ENCODE measurements around the gene DRAM2. TPM values are rescaled to one million over a fixed set of nuclear protein-coding genes. Genes with fewer than 3 reads are reported as not detected.
"Not testable (repeated sequence)": the region's sequence is repeated elsewhere in the genome, so short reads cannot be mapped to it uniquely, and the experiment has no call there.

DRAM2 gene
- total and polyA plus RNA-seq, 2 donors from 2014 or later = 31.9 to 54.5 TPM

- Histone ChIP-seq H3K4me1 (ENCODE audit: control insufficient read depth in 2 of 3, insufficient read depth in 2 of 3, low read depth in 1 of 3, low read length in 3 of 3) (no peaks in the 10 kb centered on the region), H3K9me3 (ENCODE audit: control insufficient read depth in 2 of 3, insufficient read depth in 1 of 3, low read length in 3 of 3) (peaks cover 0 to 37% (median 8%) of the 10 kb centered on the region in 3 donors)
- no peak for FAIRE-seq
Measured at GRCh38 chr1:111101854-111102642, 37.8 kb downstream of the DRAM2 start.

GRCh38 chr1:111099289-111099688, 40.6 kb downstream of the DRAM2 start:
- Histone ChIP-seq H3K9me3 (ENCODE audit: control insufficient read depth in 2 of 3, insufficient read depth in 1 of 3, low read length in 3 of 3) (peaks cover 0 to 45% (median 6%) of the 10 kb centered on the region in 3 donors), H3K27me3 (ENCODE audit: control insufficient read depth, insufficient read depth, low read length) (no peaks in the 10 kb centered on the region), H3K27ac (ENCODE audit: low read depth in 2 of 2, low read length in 2 of 2) (no peak overlapping the region), H3K4me3 (ENCODE audit: low read length in 3 of 3) (no peak overlapping the region), H3K36me3 (ENCODE audit: control insufficient read depth in 2 of 3, insufficient read depth in 3 of 3, low read length in 3 of 3) (no peaks in the 10 kb centered on the region), H3K9ac (ENCODE audit: low read length in 3 of 3) (no peak overlapping the region), H3K4me1 (ENCODE audit: control insufficient read depth in 2 of 3, insufficient read depth in 2 of 3, low read depth in 1 of 3, low read length in 3 of 3) (no peaks in the 10 kb centered on the region)
- no peak for DNase-seq
- no peak for FAIRE-seq
- TF ChIP-seq, protein P1, sequence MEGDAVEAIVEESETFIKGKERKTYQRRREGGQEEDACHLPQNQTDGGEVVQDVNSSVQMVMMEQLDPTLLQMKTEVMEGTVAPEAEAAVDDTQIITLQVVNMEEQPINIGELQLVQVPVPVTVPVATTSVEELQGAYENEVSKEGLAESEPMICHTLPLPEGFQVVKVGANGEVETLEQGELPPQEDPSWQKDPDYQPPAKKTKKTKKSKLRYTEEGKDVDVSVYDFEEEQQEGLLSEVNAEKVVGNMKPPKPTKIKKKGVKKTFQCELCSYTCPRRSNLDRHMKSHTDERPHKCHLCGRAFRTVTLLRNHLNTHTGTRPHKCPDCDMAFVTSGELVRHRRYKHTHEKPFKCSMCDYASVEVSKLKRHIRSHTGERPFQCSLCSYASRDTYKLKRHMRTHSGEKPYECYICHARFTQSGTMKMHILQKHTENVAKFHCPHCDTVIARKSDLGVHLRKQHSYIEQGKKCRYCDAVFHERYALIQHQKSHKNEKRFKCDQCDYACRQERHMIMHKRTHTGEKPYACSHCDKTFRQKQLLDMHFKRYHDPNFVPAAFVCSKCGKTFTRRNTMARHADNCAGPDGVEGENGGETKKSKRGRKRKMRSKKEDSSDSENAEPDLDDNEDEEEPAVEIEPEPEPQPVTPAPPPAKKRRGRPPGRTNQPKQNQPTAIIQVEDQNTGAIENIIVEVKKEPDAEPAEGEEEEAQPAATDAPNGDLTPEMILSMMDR (IDR thresholded peaks at IDR 0.05; ENCODE audit: borderline replicate concordance, extremely low read depth, insufficient read depth) = no peak
- intact Hi-C loops (cut with DNase I) = no loop called here

More at GRCh38 chr1:111101854-111102642, 37.8 kb downstream of the DRAM2 start:
- no peak overlapping the region for H3K27ac ChIP-seq (ENCODE audit: low read depth in 2 of 2, low read length in 2 of 2)
- no peaks in the 10 kb centered on the region for H3K36me3 ChIP-seq (ENCODE audit: control insufficient read depth in 2 of 3, insufficient read depth in 3 of 3, low read length in 3 of 3)
- H3K4me3 ChIP-seq (ENCODE audit: low read length in 3 of 3) = no peak overlapping the region
- TF ChIP-seq, protein P1 (IDR thresholded peaks at IDR 0.05; ENCODE audit: borderline replicate concordance, extremely low read depth, insufficient read depth) = no peak
- no peak overlapping the region for H3K9ac ChIP-seq (ENCODE audit: low read length in 3 of 3)
- no peak for DNase-seq
- no peaks in the 10 kb centered on the region for H3K27me3 ChIP-seq (ENCODE audit: control insufficient read depth, insufficient read depth, low read length)
- intact Hi-C loops (cut with DNase I) = no loop called here

GRCh38 chr1:111097356-111098099, 42.4 kb downstream of the DRAM2 start:
- no peak for FAIRE-seq
- TF ChIP-seq, protein P1 (IDR thresholded peaks at IDR 0.05; ENCODE audit: borderline replicate concordance, extremely low read depth, insufficient read depth) = no peak

GRCh38 chr1:111095421-111095820, 44.5 kb downstream of the DRAM2 start:
- H3K36me3 ChIP-seq (ENCODE audit: control insufficient read depth in 2 of 3, insufficient read depth in 3 of 3, low read length in 3 of 3); intact Hi-C loops (cut with DNase I); H3K4me3 ChIP-seq (ENCODE audit: low read length in 3 of 3); H3K4me1 ChIP-seq (ENCODE audit: control insufficient read depth in 2 of 3, insufficient read depth in 2 of 3, low read depth in 1 of 3, low read length in 3 of 3); H3K27ac ChIP-seq (ENCODE audit: low read depth in 2 of 2, low read length in 2 of 2); H3K27me3 ChIP-seq (ENCODE audit: control insufficient read depth, insufficient read depth, low read length); FAIRE-seq; DNase-seq; H3K9ac ChIP-seq (ENCODE audit: low read length in 3 of 3): not testable (repeated sequence)
- H3K9me3 ChIP-seq (ENCODE audit: control insufficient read depth in 2 of 3, insufficient read depth in 1 of 3, low read length in 3 of 3) = peaks cover 0 to 32% (median 6%) of the 10 kb centered on the region in 3 donors

More at GRCh38 chr1:111097356-111098099, 42.4 kb downstream of the DRAM2 start:
- DNase-seq = no peak
- H3K4me1 ChIP-seq (ENCODE audit: control insufficient read depth in 2 of 3, insufficient read depth in 2 of 3, low read depth in 1 of 3, low read length in 3 of 3) = no peaks in the 10 kb centered on the region
- intact Hi-C loops (cut with DNase I) = no loop called here
- peaks cover 0 to 42% (median 6%) of the 10 kb centered on the region in 3 donors for H3K9me3 ChIP-seq (ENCODE audit: control insufficient read depth in 2 of 3, insufficient read depth in 1 of 3, low read length in 3 of 3)
- H3K36me3 ChIP-seq (ENCODE audit: control insufficient read depth in 2 of 3, insufficient read depth in 3 of 3, low read length in 3 of 3) = no peaks in the 10 kb centered on the region
- H3K27ac ChIP-seq (ENCODE audit: low read depth in 2 of 2, low read length in 2 of 2) = no peak overlapping the region
- no peak overlapping the region for H3K4me3 ChIP-seq (ENCODE audit: low read length in 3 of 3)
- H3K27me3 ChIP-seq (ENCODE audit: control insufficient read depth, insufficient read depth, low read length) = no peaks in the 10 kb centered on the region
- no peak overlapping the region for H3K9ac ChIP-seq (ENCODE audit: low read length in 3 of 3)

Data from kidney (tissue), 14 donors.